Glomerular endothelial cell (primary cell): ENCODE results near the gene DGKI. TPM values are rescaled to one million over a fixed set of nuclear protein-coding genes. Genes with fewer than 3 reads are reported as not detected.

Experiments
- DNase-seq: peaks from one replicate; pipeline ENCODE4 v3.0.0-alpha.2; 2011; ENCODE audit warnings: low read depth, low spot score; ENCODE audit errors: extremely low read depth
- total RNA-seq: library from RNA; depleted of rRNA; stranded (reverse); fragments of >200 nt; gene quantifications from 2 replicates; pipeline ENCODE4 v1.2.3, GENCODE V29; 2015

DGKI gene
- total RNA-seq, 1 donor from 2014 or later: 6.2 TPM

- DNase-seq: no peak
Measured at GRCh38 chr7:137873524-137873923, 26.8 kb upstream of the DGKI start.

- DNase-seq: no peak
Measured at GRCh38 chr7:137871170-137871915, 24.6 kb upstream of the DGKI start.

- DNase-seq: no peak
Measured at GRCh38 chr7:137870684-137871083, 23.9 kb upstream of the DGKI start.

- DNase-seq: no peak
Measured at GRCh38 chr7:137870078-137870477, 23.3 kb upstream of the DGKI start.

- no peak for DNase-seq
Measured at GRCh38 chr7:137869260-137869659, 22.5 kb upstream of the DGKI start.

GRCh38 chr7:137867289-137867688, 20.5 kb upstream of the DGKI start:
- DNase-seq: no peak

GRCh38 chr7:137865764-137866163, 19.0 kb upstream of the DGKI start:
- DNase-seq: no peak

GRCh38 chr7:137862964-137863363, 16.2 kb upstream of the DGKI start:
- no peak for DNase-seq

GRCh38 chr7:137862358-137862757, 15.6 kb upstream of the DGKI start:
- DNase-seq: no peak

- DNase-seq: no peak
Measured at GRCh38 chr7:137860542-137860941, 13.8 kb upstream of the DGKI start.

GRCh38 chr7:137853053-137853452, 6.3 kb upstream of the DGKI start:
- DNase-seq: no peak

- no peak for DNase-seq
Measured at GRCh38 chr7:137852108-137852507, 5.3 kb upstream of the DGKI start.

- DNase-seq: no peak
Measured at GRCh38 chr7:137850972-137851945, 4.5 kb upstream of the DGKI start.

- DNase-seq: no peak
Measured at GRCh38 chr7:137850571-137850970, 3.8 kb upstream of the DGKI start.

- DNase-seq: no peak
Measured at GRCh38 chr7:137848095-137848494, 1.3 kb upstream of the DGKI start.

- no peak for DNase-seq
Measured at GRCh38 chr7:137847568-137848050, 835 bp upstream of the DGKI start.

- no peak for DNase-seq
Measured at GRCh38 chr7:137846549-137846826, 286 bp downstream of the DGKI start.

- DNase-seq: no peak
Measured at GRCh38 chr7:137844677-137845425, 1.9 kb downstream of the DGKI start.

- no peak for DNase-seq
Measured at GRCh38 chr7:137839903-137840779, 6.6 kb downstream of the DGKI start.

- DNase-seq: no peak
Measured at GRCh38 chr7:137838706-137839315, 8.0 kb downstream of the DGKI start.
